Activated effector memory CD4-positive, alpha-beta T cell treated with anti-CD3 and anti-CD28 coated beads, Interleukin-2, amount 50 U/mL, for 16 hours (primary cell): ENCODE measurements around the gene FADS2.

ENCODE experiments used
- DNase-seq: peaks from one replicate; pipeline ENCODE4 v3.0.0-alpha.2; 2020

FADS2 gene

GRCh38 chr11:61847914-61848581 is 19.9 kb downstream of the FADS2 start:
- no peak for DNase-seq

DNA sequence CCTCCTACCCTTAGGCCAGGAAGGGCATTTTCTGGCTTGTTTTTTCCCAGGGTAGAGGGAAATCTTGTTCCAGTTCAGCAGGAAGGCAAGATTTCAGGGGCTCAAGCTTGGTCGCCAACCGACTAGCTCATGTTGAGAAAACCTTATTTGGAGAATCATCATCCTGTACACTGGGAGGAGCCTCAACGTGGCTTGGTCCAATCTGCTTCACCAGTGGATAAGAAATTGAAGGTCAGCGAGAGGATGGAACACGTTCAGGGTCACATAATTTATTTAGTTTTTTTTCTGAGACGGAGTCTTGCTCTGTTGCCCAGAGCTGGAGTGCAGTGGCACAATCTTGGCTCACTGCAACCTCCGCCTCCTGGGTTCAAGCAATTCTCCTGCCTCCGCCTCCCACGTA is 20.5 kb downstream of the FADS2 start:
- no peak for DNase-seq

- DNase-seq: no peak
These were observed 22.6 kb downstream of the FADS2 start for GRCh38 chr11:61850687-61851086.

DNA sequence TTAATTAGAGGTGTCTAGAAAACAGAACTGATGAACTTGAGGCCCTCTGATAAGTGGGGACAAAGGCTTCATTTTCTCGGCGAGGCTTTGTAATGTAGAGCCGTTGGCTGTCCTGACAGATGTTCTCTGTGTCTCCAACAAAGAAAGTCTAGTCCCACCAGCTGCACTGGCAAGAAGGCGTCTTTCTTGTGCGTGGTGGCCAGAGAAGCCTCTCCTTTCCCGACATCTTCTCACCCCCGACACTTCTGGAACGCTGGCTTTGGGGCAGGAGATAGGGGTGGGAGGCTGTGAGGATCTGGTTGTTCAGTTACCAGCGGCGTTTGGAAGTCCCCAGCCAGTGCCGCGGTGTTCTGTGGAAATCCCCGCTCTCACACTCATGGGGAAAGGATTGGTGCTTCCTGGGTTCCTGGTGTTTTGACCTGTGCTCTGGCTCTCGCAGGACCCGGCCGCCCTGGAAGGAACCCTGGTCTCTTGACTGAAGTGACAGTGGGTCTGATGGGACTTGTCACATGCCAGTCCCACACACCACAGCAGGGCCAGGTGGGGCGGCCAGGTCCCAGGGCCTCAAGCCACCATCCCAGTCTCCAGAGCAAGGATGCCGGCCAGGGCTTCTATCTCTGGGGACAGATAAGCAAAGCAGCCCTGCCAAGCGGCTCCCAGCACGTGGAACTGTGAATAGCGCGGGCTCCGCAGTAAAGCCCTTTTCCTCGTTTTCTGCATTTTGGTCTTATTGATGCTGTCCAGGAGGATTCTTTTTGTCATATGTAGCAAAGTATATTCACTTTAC is 23.2 kb downstream of the FADS2 start:
- no peak for DNase-seq

GRCh38 chr11:61851900-61852295 is 23.8 kb downstream of the FADS2 start:
- no peak for DNase-seq

GRCh38 chr11:61853698-61854169 is 25.6 kb downstream of the FADS2 start:
- DNase-seq: no peak

GRCh38 chr11:61854206-61854895 is 26.3 kb downstream of the FADS2 start:
- DNase-seq: no peak

DNA sequence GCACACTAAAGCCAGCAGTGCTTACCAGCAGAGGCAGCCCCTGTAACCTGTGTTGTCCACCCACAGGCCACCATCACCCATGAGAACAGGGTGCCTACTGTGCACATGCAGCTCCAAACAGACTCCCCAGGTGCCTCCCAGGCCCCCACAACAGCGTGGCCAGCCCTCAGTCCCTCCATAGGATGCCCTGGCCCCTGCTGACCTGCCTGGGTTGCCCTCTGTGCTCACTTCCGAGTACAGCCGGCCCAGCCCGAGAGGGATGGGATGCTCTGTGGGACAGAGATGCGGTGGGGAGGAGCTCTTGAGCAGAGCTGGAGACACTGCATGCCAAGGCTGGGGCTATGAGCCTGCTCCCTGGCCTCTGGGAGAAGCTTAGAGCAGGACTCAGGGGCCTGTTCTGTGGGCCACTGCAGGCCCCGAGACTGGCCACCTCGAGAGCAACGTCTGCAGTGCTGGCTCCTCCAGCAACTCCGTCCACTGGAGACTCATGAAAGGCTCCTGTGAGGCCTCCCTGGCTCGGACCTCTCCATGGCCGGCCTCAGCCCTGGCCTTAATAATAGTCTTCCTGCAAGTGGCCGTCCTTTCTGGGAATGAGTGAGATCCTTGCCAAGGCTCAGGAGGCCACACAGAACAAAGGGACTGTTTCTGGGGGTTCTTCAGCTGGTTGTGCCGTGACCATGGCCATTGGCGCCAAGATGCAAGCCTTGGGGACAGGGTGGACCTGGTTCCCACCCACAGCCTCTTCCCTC is 27.0 kb downstream of the FADS2 start:
- DNase-seq: no peak

DNA sequence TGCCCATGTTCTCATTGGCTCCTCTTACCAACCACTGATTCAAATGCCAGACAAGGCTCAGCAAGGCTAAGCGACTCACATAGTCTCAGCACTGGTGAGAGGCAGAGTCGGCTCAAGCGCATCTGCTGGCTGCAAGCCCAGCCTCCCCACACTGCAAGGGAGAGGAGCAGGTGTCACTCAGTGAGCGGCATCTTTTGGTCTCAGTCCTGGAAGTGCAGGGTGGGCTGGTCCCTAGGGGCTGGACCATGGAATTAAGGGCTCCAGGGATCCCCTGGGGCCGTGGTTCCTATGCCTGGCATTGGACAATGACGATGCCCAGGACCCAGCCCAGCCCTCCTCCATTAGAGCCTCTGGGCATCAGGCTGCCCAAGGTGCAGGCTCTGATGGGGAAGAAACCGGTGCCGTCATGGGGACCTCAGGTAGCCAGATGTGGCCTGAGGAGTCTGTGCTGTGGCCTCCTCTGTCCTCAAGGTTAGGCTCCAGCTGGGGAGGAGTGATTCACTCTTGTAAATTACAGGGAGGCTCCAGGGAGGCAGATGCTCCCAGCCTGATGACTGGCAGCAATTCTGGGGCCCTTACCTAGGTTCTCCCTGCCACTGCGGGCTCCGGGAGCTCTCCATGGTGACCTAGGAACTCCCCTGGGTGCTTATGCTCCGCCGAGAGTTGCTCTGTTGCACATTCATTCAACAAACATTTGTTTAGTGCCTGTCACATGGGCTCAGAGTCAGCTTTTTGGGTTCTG is 28.0 kb downstream of the FADS2 start:
- no peak for DNase-seq

DNA sequence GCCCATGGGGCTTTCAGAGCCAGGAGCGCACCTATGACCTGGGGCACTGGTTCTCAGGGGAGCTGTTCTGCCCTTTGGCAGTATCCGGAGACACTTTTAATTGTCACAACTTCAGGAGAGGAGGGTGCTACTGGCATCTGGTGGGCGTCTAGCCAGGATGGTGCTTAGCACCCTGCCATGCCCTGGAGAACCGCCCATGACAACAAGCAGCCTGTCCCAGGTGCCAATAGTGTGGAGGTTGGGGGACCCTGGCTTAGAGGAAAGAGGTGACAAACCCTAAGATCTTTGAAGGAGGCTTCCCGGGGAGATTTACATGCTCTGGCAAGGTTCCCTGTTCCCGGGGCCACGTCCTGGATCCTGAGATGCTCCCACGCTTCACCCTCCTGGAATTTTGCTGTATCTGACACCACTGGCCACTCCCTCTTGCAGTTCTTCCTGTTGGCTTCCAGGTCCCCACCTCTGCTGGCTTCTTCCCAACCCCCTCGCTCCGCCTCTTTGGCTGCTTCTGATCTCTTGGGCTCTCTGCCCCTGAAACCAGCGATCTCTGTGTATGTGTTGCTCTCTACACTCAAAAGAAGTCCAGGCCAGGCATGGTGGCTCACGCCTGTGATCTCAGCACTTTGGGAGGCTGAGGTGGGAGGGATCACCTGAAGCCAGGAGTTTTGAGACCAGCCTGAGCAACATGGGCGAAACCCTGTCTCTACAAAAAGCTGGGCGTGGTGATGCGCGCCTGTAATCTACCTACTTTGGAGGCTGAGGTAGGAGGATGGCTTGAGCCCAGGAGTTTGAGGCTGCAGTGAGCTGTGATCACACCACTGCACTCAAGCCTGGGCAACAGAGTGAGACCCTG is 32.2 kb downstream of the FADS2 start:
- DNase-seq: no peak

DNA sequence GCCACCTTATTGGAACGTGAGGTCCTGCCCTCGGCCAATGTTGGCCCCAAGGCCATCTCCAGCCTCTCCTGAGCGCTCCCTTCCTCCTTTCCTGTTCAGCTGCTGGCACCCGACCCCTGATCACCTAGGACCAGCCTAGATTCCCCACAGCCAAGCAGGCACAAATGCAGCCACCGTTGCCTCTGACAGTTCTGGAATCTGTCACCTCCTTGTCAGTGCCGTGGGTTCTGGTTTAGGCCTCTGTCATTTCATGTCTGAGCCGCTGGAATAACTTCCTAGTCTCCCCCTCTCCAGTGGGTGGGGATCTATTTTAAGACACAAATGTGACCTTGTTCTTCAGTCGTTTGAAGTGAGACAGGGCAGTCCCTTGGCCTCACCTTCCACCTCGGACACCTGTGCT is 33.5 kb downstream of the FADS2 start:
- no peak for DNase-seq

- DNase-seq: no peak
These were observed 34.8 kb downstream of the FADS2 start for GRCh38 chr11:61862714-61863547.

GRCh38 chr11:61863548-61864081 is 35.5 kb downstream of the FADS2 start:
- no peak for DNase-seq

- no peak for DNase-seq
These were observed 37.0 kb downstream of the FADS2 start for GRCh38 chr11:61864814-61865775.

- DNase-seq: no peak
These were observed 38.3 kb downstream of the FADS2 start for GRCh38 chr11:61866231-61866957.

- no peak for DNase-seq
These were observed 38.9 kb downstream of the FADS2 start for GRCh38 chr11:61866958-61867343.

DNA sequence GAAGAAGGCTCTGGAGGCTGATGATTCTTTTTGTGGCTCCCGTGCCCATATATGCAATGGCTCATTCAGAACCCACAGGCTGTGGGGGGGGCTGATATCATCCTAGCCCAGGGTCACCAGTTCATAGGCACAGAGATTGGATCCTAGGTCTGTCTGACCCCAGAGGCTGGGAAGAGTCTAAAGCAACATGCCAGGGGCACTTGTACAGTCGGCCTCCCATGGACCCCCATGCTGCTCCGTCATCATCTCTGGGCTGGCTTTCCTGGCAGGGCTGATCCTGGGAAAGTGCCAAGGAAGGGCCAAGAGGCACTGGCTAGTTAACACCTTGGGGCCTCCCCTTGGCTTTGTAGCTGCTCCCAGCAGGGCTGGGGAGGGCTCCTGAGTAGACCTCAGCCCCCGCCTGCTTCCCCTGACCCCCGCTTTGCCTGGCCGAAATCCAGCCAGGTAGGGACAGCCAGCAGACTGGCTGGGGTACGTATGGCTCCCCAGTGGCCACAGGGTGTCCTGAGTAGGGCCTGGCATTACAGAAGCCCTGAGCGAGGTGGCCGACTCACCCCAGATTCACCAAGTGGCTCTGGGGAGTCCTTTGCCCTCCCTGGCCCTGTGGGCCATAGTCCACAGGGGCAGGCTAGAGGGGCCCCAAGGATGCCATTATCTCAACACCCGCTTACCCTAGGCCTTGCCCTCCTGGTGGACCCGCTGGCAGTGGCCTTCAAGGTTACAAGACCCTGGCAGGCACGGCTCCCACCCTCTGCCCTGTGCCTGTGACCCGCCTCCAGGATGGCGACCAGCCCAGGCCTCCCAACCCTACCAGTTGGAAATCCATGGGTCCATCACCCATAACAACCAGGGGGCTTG is 40.7 kb downstream of the FADS2 start:
- DNase-seq: no peak

DNA sequence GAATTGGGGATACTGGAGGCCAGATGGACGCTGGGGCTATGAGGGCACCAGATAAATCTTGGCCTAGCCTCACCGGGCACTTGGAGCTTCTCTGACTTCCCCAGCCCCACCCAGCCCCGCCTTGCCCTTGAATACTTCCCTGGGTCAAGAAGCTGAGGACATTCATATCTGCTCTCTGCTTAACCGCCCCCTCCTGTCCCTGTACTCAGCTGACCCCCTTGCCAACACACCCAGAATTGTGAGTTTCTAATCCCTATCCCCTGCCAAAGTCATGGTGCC is 41.3 kb downstream of the FADS2 start:
- no peak for DNase-seq
